ENCODE measurements around the gene LRRC3.
"Not testable (repeated sequence)": the region's sequence is repeated elsewhere in the genome, so short reads cannot be mapped to it uniquely, and the experiment has no call there.

LRRC3 gene

GRCh38 chr21:44502171-44502958, 47.1 kb downstream of the LRRC3 start:
- H3K4me3 ChIP-seq (ENCODE audit: low read depth, low read length): no peak overlapping the region
- TF ChIP-seq, protein P1, sequence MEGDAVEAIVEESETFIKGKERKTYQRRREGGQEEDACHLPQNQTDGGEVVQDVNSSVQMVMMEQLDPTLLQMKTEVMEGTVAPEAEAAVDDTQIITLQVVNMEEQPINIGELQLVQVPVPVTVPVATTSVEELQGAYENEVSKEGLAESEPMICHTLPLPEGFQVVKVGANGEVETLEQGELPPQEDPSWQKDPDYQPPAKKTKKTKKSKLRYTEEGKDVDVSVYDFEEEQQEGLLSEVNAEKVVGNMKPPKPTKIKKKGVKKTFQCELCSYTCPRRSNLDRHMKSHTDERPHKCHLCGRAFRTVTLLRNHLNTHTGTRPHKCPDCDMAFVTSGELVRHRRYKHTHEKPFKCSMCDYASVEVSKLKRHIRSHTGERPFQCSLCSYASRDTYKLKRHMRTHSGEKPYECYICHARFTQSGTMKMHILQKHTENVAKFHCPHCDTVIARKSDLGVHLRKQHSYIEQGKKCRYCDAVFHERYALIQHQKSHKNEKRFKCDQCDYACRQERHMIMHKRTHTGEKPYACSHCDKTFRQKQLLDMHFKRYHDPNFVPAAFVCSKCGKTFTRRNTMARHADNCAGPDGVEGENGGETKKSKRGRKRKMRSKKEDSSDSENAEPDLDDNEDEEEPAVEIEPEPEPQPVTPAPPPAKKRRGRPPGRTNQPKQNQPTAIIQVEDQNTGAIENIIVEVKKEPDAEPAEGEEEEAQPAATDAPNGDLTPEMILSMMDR (IDR thresholded peaks at IDR 0.05; ENCODE audit: low read depth, low read length): no peak
- H3K9me3 ChIP-seq: no peaks in the 10 kb centered on the region
- H3K27me3 ChIP-seq: peaks cover 76% of the 10 kb centered on the region
- no peak for DNase-seq
- no peaks in the 10 kb centered on the region for H3K36me3 ChIP-seq
- H3K4me1 ChIP-seq: no peaks in the 10 kb centered on the region

DNA sequence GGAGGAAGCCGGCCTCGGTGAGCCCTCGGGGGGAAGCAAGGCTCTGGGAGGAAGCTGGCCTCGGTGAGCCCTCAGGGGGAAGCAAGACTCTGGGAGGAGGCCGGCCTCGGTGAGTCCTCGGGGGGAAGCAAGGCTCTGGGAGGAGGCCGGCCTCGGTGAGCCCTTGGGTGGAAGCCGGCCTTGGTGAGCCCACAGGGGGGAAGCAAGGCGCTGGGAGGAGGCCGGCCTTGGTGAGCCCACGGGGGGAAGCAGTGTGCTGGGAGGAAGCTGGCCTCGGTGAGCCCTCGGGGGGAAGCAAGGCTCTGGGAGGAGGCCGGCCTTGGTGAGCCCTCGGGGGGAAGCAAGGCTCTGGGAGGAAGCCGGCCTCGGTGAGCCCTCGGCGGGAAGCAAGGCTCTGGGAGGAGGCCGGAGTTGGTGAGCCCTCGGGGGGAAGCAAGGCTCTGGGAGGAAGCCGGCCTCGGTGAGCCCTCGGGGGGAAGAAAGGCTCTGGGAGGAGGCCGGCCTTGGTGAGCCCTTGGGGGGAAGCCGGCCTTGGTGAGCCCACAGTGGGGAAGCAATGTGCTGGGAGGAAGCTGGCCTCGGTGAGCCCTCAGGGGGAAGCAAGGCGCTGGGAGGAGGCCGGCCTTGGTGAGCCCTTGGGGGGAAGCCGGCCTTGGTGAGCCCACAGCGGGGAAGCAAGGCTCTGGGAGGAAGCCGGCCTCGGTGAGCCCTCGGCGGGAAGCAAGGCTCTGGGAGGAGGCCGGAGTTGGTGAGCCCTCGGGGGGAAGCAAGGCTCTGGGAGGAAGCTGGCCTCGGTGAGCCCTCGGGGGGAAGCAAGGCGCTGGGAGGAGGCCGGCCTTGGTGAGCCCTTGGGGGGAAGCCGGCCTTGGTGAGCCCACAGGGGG, 47.9 kb downstream of the LRRC3 start:
- not testable (repeated sequence) for H3K36me3 ChIP-seq; H3K4me3 ChIP-seq (ENCODE audit: low read depth, low read length); H3K9me3 ChIP-seq; DNase-seq; H3K4me1 ChIP-seq
- peaks cover 76% of the 10 kb centered on the region for H3K27me3 ChIP-seq

- TF ChIP-seq, protein P1 (IDR thresholded peaks at IDR 0.05; ENCODE audit: low read depth, low read length): no peak
- Histone ChIP-seq H3K9me3 (no peaks in the 10 kb centered on the region), H3K36me3 (no peaks in the 10 kb centered on the region), H3K4me1 (no peaks in the 10 kb centered on the region), H3K27me3 (peaks cover 76% of the 10 kb centered on the region), H3K4me3 (ENCODE audit: low read depth, low read length) (no peak overlapping the region)
- DNase-seq: no peak
These were observed 48.6 kb downstream of the LRRC3 start for GRCh38 chr21:44503901-44504399.

- Histone ChIP-seq H3K9me3 (no peaks in the 10 kb centered on the region), H3K4me3 (ENCODE audit: low read depth, low read length) (no peak overlapping the region), H3K4me1 (no peaks in the 10 kb centered on the region), H3K36me3 (no peaks in the 10 kb centered on the region), H3K27me3 (peaks cover 60% of the 10 kb centered on the region)
- no peak for DNase-seq
- TF ChIP-seq, protein P1 (IDR thresholded peaks at IDR 0.05; ENCODE audit: low read depth, low read length): no peak
These were observed 50.5 kb downstream of the LRRC3 start for GRCh38 chr21:44505673-44506278.

DNA sequence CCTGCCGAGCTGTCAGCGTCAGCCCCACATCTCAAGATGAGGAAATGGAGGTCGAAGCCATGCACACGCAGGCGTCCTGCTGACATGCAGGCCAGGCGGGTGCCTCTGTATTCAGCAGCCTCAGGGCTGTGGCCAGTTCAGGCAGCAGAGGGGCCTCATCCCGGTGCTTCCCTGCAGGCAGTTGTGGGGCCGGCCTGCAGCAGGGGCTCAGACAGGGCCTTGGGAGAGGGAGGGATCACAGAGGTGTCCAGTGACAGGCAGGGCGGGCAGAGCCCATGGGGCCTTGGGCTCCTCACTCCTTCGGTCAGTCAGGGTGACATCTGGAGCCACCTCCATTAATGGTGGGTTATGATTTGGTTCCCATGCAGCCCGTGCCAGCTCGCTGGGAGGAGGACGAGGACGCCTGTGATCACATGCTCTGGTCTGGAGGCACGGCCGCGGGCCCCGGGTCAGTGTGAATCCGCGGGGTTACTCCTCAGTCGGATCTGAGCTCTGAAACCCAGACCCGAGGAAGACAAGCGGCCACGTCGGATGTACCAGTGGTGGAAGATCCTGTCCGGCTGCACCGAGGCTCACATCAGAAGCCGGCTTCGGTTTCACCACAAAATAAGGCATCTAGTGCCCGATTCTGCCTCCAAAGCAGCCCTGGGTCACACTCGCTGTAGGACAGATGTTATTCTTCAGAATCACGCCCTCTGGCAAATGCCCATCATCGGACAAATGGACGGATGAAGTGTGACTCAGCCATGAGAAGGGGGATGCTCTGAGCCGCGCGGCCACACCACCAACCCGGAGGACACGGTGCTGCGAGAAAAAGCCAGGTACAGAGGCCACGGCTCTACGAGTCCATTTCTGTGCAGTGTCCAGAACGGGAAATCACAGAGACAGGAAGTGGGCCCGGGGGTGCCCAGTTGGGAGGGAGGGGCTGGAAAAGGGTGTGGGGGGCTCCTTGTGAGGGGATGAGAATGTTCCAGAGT, 51.3 kb downstream of the LRRC3 start:
- Histone ChIP-seq H3K27me3 (peaks cover 57% of the 10 kb centered on the region), H3K9me3 (no peaks in the 10 kb centered on the region), H3K4me3 (ENCODE audit: low read depth, low read length) (no peak overlapping the region), H3K4me1 (no peaks in the 10 kb centered on the region), H3K36me3 (no peaks in the 10 kb centered on the region)
- TF ChIP-seq, protein P1 (IDR thresholded peaks at IDR 0.05; ENCODE audit: low read depth, low read length): no peak
- no peak for DNase-seq

All from BE2C (cell line).